HEK293 (cell line): ENCODE results near the gene PIGS.

Experiments
- CTCF ChIA-PET: fragments of 350-600 bp; formaldehyde crosslinking; extraction: SDS; loops from one replicate; lab custom pipeline; 2021; ENCODE audit warnings: antibody characterized with exemption; lab: Yijun Ruan, JAX
- POLR2A ChIA-PET: fragments of 300-600 bp; formaldehyde crosslinking; extraction: SDS; loops from one replicate; lab custom pipeline; 2020; ENCODE audit warnings: antibody characterized with exemption, inconsistent platforms; lab: Yijun Ruan, JAX
- H3K27ac ChIP-seq: fragments of 200-500 bp; sonication (Bioruptor generic); 2 replicates; pipeline ENCODE4 v1.5.1; 2014; ENCODE audit warnings: low read depth, low read length, control low read depth, inconsistent platforms; ENCODE audit errors: extremely low read depth
- H3K36me3 ChIP-seq, 2 experiments: fragments of 200-500 bp in 1 of 2; sonication (Bioruptor generic) in 1 of 2; 1 replicate in 1 of 2; 2 replicates in 1 of 2; pipeline ENCODE4 v1.5.1; 2014 to 2017; ENCODE audit warnings: inconsistent platforms in 2 of 2, low read length in 2 of 2; ENCODE audit not compliant: control insufficient read depth in 2 of 2, insufficient read depth in 1 of 2
- H3K4me1 ChIP-seq: fragments of 200-500 bp; sonication (Bioruptor generic); 2 replicates; pipeline ENCODE4 v1.5.1; 2014; ENCODE audit warnings: mild to moderate bottlenecking, low read length, inconsistent platforms; ENCODE audit not compliant: control insufficient read depth, insufficient read depth
- H3K4me3 ChIP-seq: 2 replicates; pipeline ENCODE4 v1.5.1; 2011; ENCODE audit warnings: low read depth, mild to moderate bottlenecking, control low read depth, low read length, moderate library complexity
- H3K9me3 ChIP-seq: fragments of 200-500 bp; sonication (Bioruptor generic); 2 replicates; pipeline ENCODE4 v1.5.1; 2014; ENCODE audit warnings: low read depth, low read length, inconsistent platforms; ENCODE audit not compliant: control insufficient read depth, insufficient read depth
- BCL6B ChIP-seq: fragments of 450-650 bp; formaldehyde crosslinking; IDR thresholded peaks from 2 replicates; pipeline ENCODE4 v1.5.1; 2017; ENCODE audit warnings: missing biosample characterization, missing genetic modification characterization
- GFI1B ChIP-seq: fragments of 450-650 bp; formaldehyde crosslinking; IDR thresholded peaks from 2 replicates; pipeline ENCODE4 v1.5.1; 2016; ENCODE audit warnings: missing biosample characterization, missing genetic modification characterization
- ZBTB1 ChIP-seq: fragments of 450-650 bp; formaldehyde crosslinking; IDR thresholded peaks from 2 replicates; pipeline ENCODE4 v1.5.1; 2016; ENCODE audit warnings: missing biosample characterization, missing genetic modification characterization
- ZBTB10 ChIP-seq: fragments of 450-650 bp; formaldehyde crosslinking; IDR thresholded peaks from 2 replicates; pipeline ENCODE4 v1.5.1; 2016; ENCODE audit warnings: missing biosample characterization, missing genetic modification characterization
- ZBTB6 ChIP-seq: fragments of 450-650 bp; formaldehyde crosslinking; IDR thresholded peaks from 2 replicates; pipeline ENCODE4 v1.5.1; 2017; ENCODE audit warnings: missing biosample characterization, missing genetic modification characterization
- ZBTB7A ChIP-seq: fragments of 450-650 bp; formaldehyde crosslinking; IDR thresholded peaks from 2 replicates; pipeline ENCODE4 v1.5.1; 2016; ENCODE audit warnings: low read depth, missing biosample characterization, missing genetic modification characterization
- ZNF214 ChIP-seq: fragments of 450-650 bp; formaldehyde crosslinking; IDR thresholded peaks from 2 replicates; pipeline ENCODE4 v1.5.1; 2017; ENCODE audit warnings: missing biosample characterization, mild to moderate bottlenecking, missing genetic modification characterization, borderline replicate concordance
- ZNF248 ChIP-seq: fragments of 450-650 bp; formaldehyde crosslinking; IDR thresholded peaks from 2 replicates; pipeline ENCODE4 v1.5.1; 2017; ENCODE audit warnings: missing biosample characterization, missing genetic modification characterization
- ZNF292 ChIP-seq: fragments of 450-650 bp; formaldehyde crosslinking; IDR thresholded peaks from 2 replicates; pipeline ENCODE4 v1.5.1; 2016; ENCODE audit warnings: low read depth, missing biosample characterization, missing genetic modification characterization, borderline replicate concordance
- ZNF335 ChIP-seq: fragments of 450-650 bp; formaldehyde crosslinking; conservative IDR thresholded peaks from 2 replicates; pipeline ENCODE4 v1.5.1; 2016; ENCODE audit warnings: missing biosample characterization, missing genetic modification characterization
- ZNF558 ChIP-seq: fragments of 450-650 bp; formaldehyde crosslinking; IDR thresholded peaks from 2 replicates; pipeline ENCODE4 v1.5.1; 2016; ENCODE audit warnings: missing biosample characterization, missing genetic modification characterization
- ZNF585B ChIP-seq: fragments of 450-650 bp; formaldehyde crosslinking; IDR thresholded peaks from 2 replicates; pipeline ENCODE4 v1.5.1; 2016; ENCODE audit warnings: missing biosample characterization, missing genetic modification characterization
- ZNF654 ChIP-seq: fragments of 450-650 bp; formaldehyde crosslinking; IDR thresholded peaks from 2 replicates; pipeline ENCODE4 v1.5.1; 2016; ENCODE audit warnings: low read depth, missing biosample characterization, missing genetic modification characterization
- ZNF660 ChIP-seq: fragments of 450-650 bp; IDR thresholded peaks from 2 replicates; pipeline ENCODE4 v1.5.1; 2018; ENCODE audit warnings: missing biosample characterization, mild to moderate bottlenecking, missing genetic modification characterization
- ZNF777 ChIP-seq: fragments of 450-650 bp; formaldehyde crosslinking; IDR thresholded peaks from 2 replicates; pipeline ENCODE4 v1.5.1; 2017; ENCODE audit warnings: missing biosample characterization, missing genetic modification characterization, borderline replicate concordance

PIGS gene

GRCh38 chr17:28598389-28598788 lies 27.1 kb upstream of the PIGS start:
- Histone ChIP-seq H3K36me3 (peaks cover 29 to 43% of the 10 kb centered on the region in 2 experiments), H3K4me1 (no peaks in the 10 kb centered on the region), H3K4me3 (peak overlapping the region; percentile 87), H3K9me3 (no peaks in the 10 kb centered on the region), H3K27ac (peak overlapping the region; percentile 90)
- CTCF ChIA-PET = interaction anchor here (0.8 to 1.2 kb wide), 5 partner anchors 9 to 58 kb away, joined by 3 to 5 read pairs (median 4); no protein-coding TSS in a partner anchor
- no peak for TF ChIP-seq ZBTB6
- TF ChIP-seq GFI1B (tag by site-specific recombination) = no peak
- TF ChIP-seq ZNF558 (tag by site-specific recombination) = no peak
- TF ChIP-seq ZNF335 (tag by site-specific recombination) = peak; percentile 76
- POLR2A ChIA-PET = interaction anchor here (0.7 to 3.0 kb wide), 9 partner anchors 9 to 121 kb away, joined by 3 to 30 read pairs (median 8); partner anchors contain the start of genes ALDOC, PIGS and RPL23A

- Histone ChIP-seq H3K27ac (peak overlapping the region; percentile 90), H3K4me1 (no peaks in the 10 kb centered on the region), H3K4me3 (peak overlapping the region; percentile 87), H3K36me3 (peaks cover 35 to 46% of the 10 kb centered on the region in 2 experiments), H3K9me3 (no peaks in the 10 kb centered on the region)
- ChIA-PET POLR2A (interaction anchor here (0.7 to 3.0 kb wide), 8 partner anchors 9 to 122 kb away, joined by 3 to 30 read pairs (median 8); partner anchors contain the start of genes ALDOC, PIGS and RPL23A), CTCF (interaction anchor here (0.8 to 1.2 kb wide), 5 partner anchors 8 to 57 kb away, joined by 3 to 5 read pairs (median 4); no protein-coding TSS in a partner anchor)
- no peak for TF ChIP-seq ZNF654
- TF ChIP-seq ZNF660 (tag by site-specific recombination) = 0 out of 2 replicates have a peak, but pooled peaks have one; percentile 11
- no peak for TF ChIP-seq ZNF777 (tag by site-specific recombination)
These were observed 26.5 kb upstream of the PIGS start for GRCh38 chr17:28597606-28598383.

- H3K9me3 ChIP-seq = no peaks in the 10 kb centered on the region
- H3K4me1 ChIP-seq = no peaks in the 10 kb centered on the region
- CTCF ChIA-PET = interaction anchor here (1.5 kb wide), 1 partner anchor 55 kb away, joined by 4 read pairs; no protein-coding TSS in a partner anchor
- TF ChIP-seq ZBTB1 (tag by site-specific recombination) = no peak
- no peak for TF ChIP-seq BCL6B
- no peak for TF ChIP-seq ZBTB7A (tag by site-specific recombination)
- no peak for TF ChIP-seq ZNF654
- no peak for TF ChIP-seq ZNF248 (tag by site-specific recombination)
- no peak for TF ChIP-seq ZNF585B
- no peak for TF ChIP-seq ZNF292
- no peak for TF ChIP-seq ZBTB10
- TF ChIP-seq ZNF214 (tag by site-specific recombination) = no peak
- no peak overlapping the region for H3K27ac ChIP-seq
- POLR2A ChIA-PET = interaction anchor here (0.5 to 5.7 kb wide), 5 partner anchors 9 to 24 kb away, joined by 3 to 29 read pairs (median 8); partner anchors contain the start of genes ALDOC and PIGS
- H3K4me3 ChIP-seq = no peak overlapping the region
- peaks cover 77 to 84% of the 10 kb centered on the region in 2 experiments for H3K36me3 ChIP-seq
These were observed 20.9 kb upstream of the PIGS start for GRCh38 chr17:28592260-28592659.
